GM21528 (cell line): Measurements from ENCODE around the gene THSD7A.
"Not testable (repeated sequence)": the region's sequence is repeated elsewhere in the genome, so short reads cannot be mapped to it uniquely, and the experiment has no call there.

Source experiments
- ATAC-seq: cut with Tn5 transposase; IDR thresholded peaks from one replicate; pipeline ENCODE4 v1.9.1; 2021; ENCODE audit warnings: mild to moderate bottlenecking, moderate library complexity; ENCODE audit not compliant: unreplicated experiment, low FRiP score

Gene THSD7A

GRCh38 chr7:11538751-11539299, 293.2 kb downstream of the THSD7A start:
- no peak for ATAC-seq

- no peak for ATAC-seq
These were observed 298.7 kb downstream of the THSD7A start for GRCh38 chr7:11533229-11533820.

- ATAC-seq = no peak
These were observed 302.6 kb downstream of the THSD7A start for GRCh38 chr7:11529382-11529781.

GRCh38 chr7:11527707-11528106, 304.3 kb downstream of the THSD7A start:
- ATAC-seq = no peak

GRCh38 chr7:11524476-11525397, 307.3 kb downstream of the THSD7A start:
- ATAC-seq = no peak

- ATAC-seq = not testable (repeated sequence)
These were observed 310.0 kb downstream of the THSD7A start for GRCh38 chr7:11521964-11522499.

GRCh38 chr7:11517853-11518252, 314.1 kb downstream of the THSD7A start:
- no peak for ATAC-seq

GRCh38 chr7:11516328-11516727, 315.7 kb downstream of the THSD7A start:
- ATAC-seq = no peak

GRCh38 chr7:11513460-11513859, 318.5 kb downstream of the THSD7A start:
- no peak for ATAC-seq

GRCh38 chr7:11507929-11508328, 324.1 kb downstream of the THSD7A start:
- no peak for ATAC-seq

- no peak for ATAC-seq
These were observed 325.6 kb downstream of the THSD7A start for GRCh38 chr7:11506417-11506816.

- no peak for ATAC-seq
These were observed 326.5 kb downstream of the THSD7A start for GRCh38 chr7:11505471-11505985.

- ATAC-seq = no peak
These were observed 339.7 kb downstream of the THSD7A start for GRCh38 chr7:11492307-11492706.

- no peak for ATAC-seq
These were observed 340.2 kb downstream of the THSD7A start for GRCh38 chr7:11491811-11492210.

- no peak for ATAC-seq
These were observed 342.7 kb downstream of the THSD7A start for GRCh38 chr7:11489280-11489679.

- ATAC-seq = no peak
These were observed 345.7 kb downstream of the THSD7A start for GRCh38 chr7:11486271-11486670.

- no peak for ATAC-seq
These were observed 346.4 kb downstream of the THSD7A start for GRCh38 chr7:11485636-11486035.

- no peak for ATAC-seq
These were observed 351.9 kb downstream of the THSD7A start for GRCh38 chr7:11480143-11480542.

GRCh38 chr7:11478882-11479281, 353.1 kb downstream of the THSD7A start:
- no peak for ATAC-seq

GRCh38 chr7:11478426-11478825, 353.6 kb downstream of the THSD7A start:
- ATAC-seq = no peak
